GM10248 (cell line): Measurements from ENCODE around the gene PYGM.

Source experiments
- CTCF ChIA-PET: fragments of 300-600 bp; sonication (Branson Sonifier 250); formaldehyde crosslinking; extraction: SDS; loops from one replicate; lab custom pipeline; 2021; ENCODE audit warnings: antibody characterized with exemption; lab: Yijun Ruan, JAX
- POLR2A ChIA-PET: fragments of 350-650 bp; sonication (Branson Sonifier 250); formaldehyde crosslinking; extraction: SDS; loops from one replicate; lab custom pipeline; 2020; ENCODE audit warnings: antibody characterized with exemption; lab: Yijun Ruan, JAX
- DNase-seq: peaks from one replicate; pipeline ENCODE4 v3.0.0; 2012; ENCODE audit errors: extremely low spot score
- CTCF ChIP-seq: IDR thresholded peaks from 2 replicates; pipeline ENCODE4 v1.5.1; 2012; ENCODE audit warnings: mild to moderate bottlenecking, low read depth; ENCODE audit errors: extremely low read depth, missing control alignments, control extremely low read depth

The PYGM gene

GRCh38 chr11:64777449-64778222 lies 17.9 kb upstream of the PYGM start:
- peak; percentile 93 for DNase-seq
- TF ChIP-seq CTCF: no peak
- CTCF ChIA-PET: interaction anchor here (1.1 to 3.6 kb wide), 3 partner anchors 9 to 21 kb away, joined by 3 to 13 read pairs (median 5); no protein-coding TSS in a partner anchor
- POLR2A ChIA-PET: no interaction called here

- no peak for DNase-seq
- ChIA-PET CTCF (interaction anchor here (1.0 to 3.6 kb wide), 5 partner anchors 9 to 88 kb away, joined by 3 to 13 read pairs (median 4); no protein-coding TSS in a partner anchor), POLR2A (no interaction called here)
- no peak for TF ChIP-seq CTCF
Observed at GRCh38 chr11:64776875-64777274, 17.1 kb upstream of the PYGM start.

- no peak for DNase-seq
- no peak for TF ChIP-seq CTCF
- CTCF ChIA-PET: interaction anchor here (0.7 to 3.6 kb wide), 5 partner anchors 9 to 88 kb away, joined by 3 to 13 read pairs (median 3); no protein-coding TSS in a partner anchor
- POLR2A ChIA-PET: no interaction called here
Observed at GRCh38 chr11:64776425-64776824, 16.7 kb upstream of the PYGM start.

- CTCF ChIA-PET: interaction anchor here (0.8 to 1.4 kb wide), 3 partner anchors 10 to 12 kb away, joined by 3 read pairs; no protein-coding TSS in a partner anchor
- no peak for TF ChIP-seq CTCF
- POLR2A ChIA-PET: interaction anchor here (0.6 to 1.1 kb wide), 5 partner anchors 11 to 670 kb away, joined by 3 to 5 read pairs (median 4); partner anchors contain the start of genes PYGM and RASGRP2
- DNase-seq: no peak
Observed at GRCh38 chr11:64774144-64774543, 14.4 kb upstream of the PYGM start.

- ChIA-PET CTCF (interaction anchor here (1.1 to 2.4 kb wide), 6 partner anchors 12 to 242 kb away, joined by 3 to 7 read pairs (median 6); partner anchors contain the start of genes PYGM and RASGRP2), POLR2A (interaction anchor here (0.6 to 2.4 kb wide), 4 partner anchors 9 to 105 kb away, joined by 3 to 10 read pairs (median 6); partner anchors contain the start of gene EHD1)
- no peak for TF ChIP-seq CTCF
- DNase-seq: peak; percentile 24
Observed at GRCh38 chr11:64772303-64773018, 12.7 kb upstream of the PYGM start.

- POLR2A ChIA-PET: interaction anchor here (0.7 to 2.4 kb wide), 3 partner anchors 8 to 106 kb away, joined by 3 to 10 read pairs (median 7); partner anchors contain the start of gene EHD1
- no peak for TF ChIP-seq CTCF
- CTCF ChIA-PET: interaction anchor here (1.1 to 2.4 kb wide), 7 partner anchors 10 to 243 kb away, joined by 3 to 7 read pairs (median 3); partner anchors contain the start of gene PYGM
- DNase-seq: peak; percentile 42
Observed at GRCh38 chr11:64771861-64772260, 12.1 kb upstream of the PYGM start.
